Erythroblast (primary cell): Measurements from ENCODE around the gene KHDC4.

Experiments used
- GATA1 ChIP-seq: IDR thresholded peaks from 2 replicates; pipeline ENCODE4 v1.6.1; 2011; ENCODE audit warnings: low read depth, mild to moderate bottlenecking, control low read depth, low read length, moderate library complexity
- POLR2A ChIP-seq: IDR thresholded peaks from 2 replicates; pipeline ENCODE4 v1.6.1; 2011; ENCODE audit warnings: mild to moderate bottlenecking, low read length

DNA sequence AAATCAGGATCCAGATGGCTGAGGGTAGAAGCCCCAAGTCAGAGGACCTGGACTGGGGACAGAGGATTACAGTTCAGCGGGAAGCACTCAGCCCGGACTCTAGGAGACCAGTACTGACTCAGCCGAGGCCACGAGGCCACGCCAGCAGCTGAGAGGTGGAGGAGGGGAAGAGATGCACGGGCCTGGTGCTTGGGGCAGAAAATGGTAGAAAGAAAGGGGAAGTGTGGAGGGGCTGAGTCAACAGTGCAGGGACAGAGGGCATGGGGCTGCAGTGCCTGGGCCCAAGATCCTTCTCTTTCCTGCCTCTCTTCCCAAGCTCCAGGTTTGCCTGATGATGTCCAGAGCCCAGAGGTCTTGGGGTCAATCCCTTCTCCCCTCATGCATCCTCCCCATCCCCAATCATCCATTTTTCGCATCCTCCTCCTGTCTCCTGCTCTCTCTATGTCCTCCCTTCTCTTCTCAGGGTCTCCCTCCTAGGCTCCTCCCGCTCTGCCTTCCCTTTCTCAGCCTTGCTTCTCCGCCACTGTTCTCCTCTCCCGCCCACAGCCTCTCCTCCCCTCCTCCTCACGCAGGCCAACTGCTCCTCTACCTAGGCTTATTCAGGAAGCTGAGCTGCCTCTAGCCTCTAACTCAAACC is 36.4 kb upstream of the KHDC4 start:
- TF ChIP-seq POLR2A, result no peak
- no peak for TF ChIP-seq GATA1
